ENCODE data around the gene NAT8L. TPM values are rescaled to one million over a fixed set of nuclear protein-coding genes. Genes with fewer than 3 reads are reported as not detected.
A peak's percentile ranks its signal among the peaks of the same experiment; 100 is the strongest.

Gene NAT8L
- total RNA-seq, 2 donors from 2014 or later, result 0.22 TPM; not detected in 1

DNA sequence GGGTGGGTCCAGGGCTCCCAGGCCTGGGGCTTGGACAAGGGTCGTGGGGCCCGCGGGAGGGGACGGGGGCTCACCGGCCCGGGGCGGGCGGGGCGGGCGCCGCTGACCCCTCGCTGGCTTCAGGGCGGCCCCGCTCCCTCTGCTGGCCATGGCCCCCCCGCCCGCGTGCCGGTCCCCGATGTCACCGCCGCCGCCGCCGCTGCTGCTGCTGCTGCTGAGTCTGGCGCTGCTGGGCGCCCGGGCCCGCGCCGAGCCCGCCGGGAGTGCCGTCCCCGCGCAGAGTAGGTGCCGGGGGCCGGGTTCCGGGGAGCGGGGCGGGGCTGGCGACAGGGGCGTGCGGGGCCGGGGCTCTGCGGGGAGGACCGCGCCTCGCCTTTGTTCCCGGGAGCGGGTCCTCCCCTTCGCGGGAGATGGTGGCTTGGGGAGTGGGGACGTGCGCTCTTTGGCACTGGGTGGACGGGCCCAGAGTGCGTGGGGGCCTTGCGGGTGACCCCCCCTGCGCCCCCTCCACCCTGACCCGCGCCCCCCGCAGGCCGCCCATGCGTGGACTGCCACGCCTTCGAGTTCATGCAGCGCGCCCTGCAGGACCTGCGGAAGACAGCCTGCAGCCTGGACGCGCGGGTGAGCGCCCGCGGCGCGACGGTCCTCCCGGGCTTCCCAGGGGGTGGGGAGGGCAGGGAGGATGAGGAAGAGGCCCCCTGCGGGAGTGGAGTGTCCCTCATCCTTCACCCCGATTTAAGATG is 16.8 kb upstream of the NAT8L start:
- Mint-ChIP-seq H3K36me3 (ENCODE audit: low read depth) (no peaks in the 10 kb centered on the region), H3K27me3 (peaks cover 11% of the 10 kb centered on the region), H3K27ac (no peak overlapping the region), H3K9me3 (no peaks in the 10 kb centered on the region), H3K4me1 (no peaks in the 10 kb centered on the region), H3K4me3 (peak overlapping the region; percentile 73)
- peak; percentile 62 for ATAC-seq (replicated peaks)

DNA sequence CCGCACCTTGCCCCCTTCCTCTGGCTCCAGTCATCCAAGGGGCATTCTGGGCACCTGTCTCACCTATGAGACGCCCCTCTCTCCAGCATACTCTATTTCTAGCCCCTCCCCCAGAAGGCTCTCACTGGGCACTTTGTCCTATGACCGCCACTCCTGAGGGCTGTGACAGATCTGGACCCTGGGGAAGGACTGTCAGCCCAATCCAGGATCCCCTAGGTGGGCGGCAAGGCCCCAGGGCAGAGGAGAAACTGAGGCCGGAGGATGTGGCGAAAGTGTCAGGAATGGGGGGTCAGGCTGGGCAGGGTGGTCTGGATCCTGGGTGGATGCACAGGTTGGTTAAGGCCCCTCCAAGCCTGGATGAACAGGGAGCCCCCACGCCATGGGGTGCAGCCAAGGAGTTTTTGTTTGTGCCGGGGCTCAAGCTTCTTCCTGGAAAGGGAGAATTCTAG is 16.2 kb upstream of the NAT8L start:
- no peaks in the 10 kb centered on the region for H3K9me3 Mint-ChIP-seq
- H3K36me3 Mint-ChIP-seq (ENCODE audit: low read depth), result no peaks in the 10 kb centered on the region
- H3K27me3 Mint-ChIP-seq, result peaks cover 11% of the 10 kb centered on the region
- peak overlapping the region; percentile 58 for H3K4me3 Mint-ChIP-seq
- no peak for ATAC-seq (replicated peaks)
- no peaks in the 10 kb centered on the region for H3K4me1 Mint-ChIP-seq
- H3K27ac Mint-ChIP-seq, result no peak overlapping the region

DNA sequence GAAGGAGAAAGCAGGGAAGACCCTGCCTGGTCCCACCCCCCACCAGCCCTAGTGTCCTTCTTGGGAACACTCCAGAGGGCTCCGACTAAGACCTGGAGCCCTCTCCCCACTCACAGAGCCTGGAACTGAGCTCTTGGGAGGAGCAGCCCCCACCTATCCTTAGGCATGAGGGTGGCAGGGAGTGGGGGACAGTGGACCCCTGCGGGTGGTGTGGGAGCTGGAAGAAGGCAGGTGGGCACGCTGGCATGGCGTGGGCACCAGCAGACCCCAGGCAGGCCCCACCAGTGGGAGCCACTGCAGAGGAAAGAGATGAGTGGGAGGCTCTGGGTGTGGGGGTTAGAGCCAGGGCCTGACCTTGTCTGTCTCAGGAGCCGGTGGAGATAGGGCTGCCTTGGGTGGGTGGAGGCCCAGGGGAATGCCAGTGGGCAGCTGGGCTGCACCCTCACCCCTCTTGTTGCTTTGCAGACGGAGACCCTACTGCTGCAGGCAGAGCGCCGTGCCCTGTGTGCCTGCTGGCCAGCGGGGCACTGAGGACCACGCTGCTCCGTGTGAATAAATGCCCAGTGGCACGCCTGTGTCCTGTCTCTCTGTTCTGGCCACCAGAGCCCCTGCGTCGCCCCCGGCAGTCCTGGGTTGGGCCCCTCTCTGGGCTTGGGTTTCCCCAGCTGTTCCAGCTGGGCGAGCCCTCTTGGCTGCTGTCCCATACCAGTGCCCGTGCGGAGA is 15.6 kb upstream of the NAT8L start:
- Mint-ChIP-seq H3K4me1 (no peaks in the 10 kb centered on the region), H3K27me3 (peaks cover 16% of the 10 kb centered on the region), H3K36me3 (ENCODE audit: low read depth) (no peaks in the 10 kb centered on the region), H3K9me3 (no peaks in the 10 kb centered on the region), H3K27ac (no peak overlapping the region), H3K4me3 (no peak overlapping the region)
- no peak for ATAC-seq (replicated peaks)

DNA sequence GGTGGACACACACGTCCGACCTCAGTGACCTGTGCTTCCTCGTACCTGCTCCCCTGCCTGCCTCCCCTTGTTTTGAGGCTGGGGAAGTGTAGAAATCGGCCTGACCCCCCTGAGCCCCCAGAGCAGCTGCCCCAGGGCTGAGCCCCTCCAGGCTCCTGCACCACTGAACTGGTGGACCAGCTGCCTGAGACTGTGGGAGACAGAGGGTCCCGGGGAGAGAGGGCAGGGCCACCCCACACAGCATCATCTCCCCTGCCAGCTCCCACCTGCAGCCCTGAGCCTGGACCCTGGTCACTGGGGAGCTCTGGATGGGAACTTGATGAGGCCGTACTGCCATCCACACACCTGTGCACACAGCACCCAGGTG is 15.0 kb upstream of the NAT8L start:
- Mint-ChIP-seq H3K9me3 (no peaks in the 10 kb centered on the region), H3K36me3 (ENCODE audit: low read depth) (no peaks in the 10 kb centered on the region), H3K4me1 (no peaks in the 10 kb centered on the region), H3K27me3 (peaks cover 12% of the 10 kb centered on the region), H3K27ac (no peak overlapping the region), H3K4me3 (no peak overlapping the region)
- ATAC-seq (replicated peaks), result no peak

DNA sequence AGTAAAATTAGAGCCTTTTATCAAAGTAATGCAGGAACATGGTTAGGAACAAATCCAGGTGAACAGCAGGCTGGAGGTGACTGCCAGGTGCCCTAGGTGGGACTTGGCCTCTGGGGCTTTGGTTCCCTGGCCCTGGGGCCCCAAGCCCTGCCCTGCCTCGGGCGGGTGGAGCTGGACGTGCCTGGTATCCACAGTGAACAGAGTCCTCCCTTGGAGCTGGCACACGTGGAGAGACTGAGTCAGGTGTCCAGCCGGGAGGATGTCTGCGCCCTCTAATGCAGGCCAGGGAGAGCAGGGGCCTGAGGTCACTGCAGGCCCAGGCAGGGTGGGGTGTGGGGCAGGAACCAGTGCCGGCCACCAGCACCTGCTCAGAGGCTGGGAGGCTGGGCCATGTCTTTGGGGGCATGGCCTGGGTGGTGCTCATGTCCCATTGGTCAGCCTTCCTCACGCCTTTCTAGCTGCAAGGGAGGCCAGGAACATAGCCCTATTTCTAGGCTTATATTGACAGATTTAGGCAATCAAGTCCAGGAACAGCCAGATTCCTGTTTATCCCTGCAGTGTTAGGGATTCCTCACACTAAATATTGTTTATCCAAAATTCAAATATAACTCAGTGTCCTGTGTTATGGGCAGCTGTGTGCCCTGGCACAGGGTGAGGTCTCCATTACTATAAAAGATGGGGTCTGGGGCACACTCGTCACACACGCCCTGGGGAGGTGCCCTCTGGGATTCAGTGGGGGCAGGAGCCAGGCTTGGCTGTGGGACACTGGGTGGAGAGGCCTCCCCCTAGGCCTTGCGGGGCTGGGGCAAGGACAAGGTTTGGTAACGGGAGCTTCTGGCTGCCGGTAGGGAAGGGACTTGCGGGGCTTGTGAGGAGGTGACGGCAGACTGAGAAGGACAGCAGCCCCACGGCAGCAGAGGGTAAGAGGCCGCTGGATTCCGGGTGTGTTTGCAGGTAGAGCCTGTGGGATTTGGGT is 14.3 kb upstream of the NAT8L start:
- Mint-ChIP-seq H3K9me3 (no peaks in the 10 kb centered on the region), H3K4me1 (no peaks in the 10 kb centered on the region), H3K27ac (no peak overlapping the region), H3K4me3 (no peak overlapping the region), H3K36me3 (ENCODE audit: low read depth) (no peaks in the 10 kb centered on the region), H3K27me3 (peaks cover 10% of the 10 kb centered on the region)
- ATAC-seq (replicated peaks), result no peak

DNA sequence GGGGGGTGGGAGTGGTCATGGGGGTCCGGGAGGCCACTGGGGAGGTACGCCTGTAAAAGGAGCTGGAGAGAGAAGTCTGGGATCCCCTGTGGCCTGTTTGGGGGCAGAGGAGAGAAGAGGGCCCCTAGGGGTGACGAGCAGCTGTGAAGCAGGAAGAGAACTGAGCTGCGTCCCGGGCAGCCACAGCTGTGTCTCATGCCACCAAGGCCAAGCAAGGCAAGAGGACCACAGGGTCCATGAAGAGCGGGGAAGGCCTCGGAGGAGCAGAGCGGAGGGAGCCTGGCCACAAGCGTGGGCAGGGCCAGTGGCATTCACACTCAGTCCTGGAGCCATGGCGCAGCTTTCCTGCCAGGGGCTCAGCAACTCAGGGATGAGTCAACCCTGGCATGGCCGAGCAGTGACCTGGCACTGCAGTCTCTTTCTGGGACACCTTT is 13.6 kb upstream of the NAT8L start:
- Mint-ChIP-seq H3K36me3 (ENCODE audit: low read depth) (no peaks in the 10 kb centered on the region), H3K9me3 (no peaks in the 10 kb centered on the region), H3K4me3 (no peak overlapping the region), H3K4me1 (no peaks in the 10 kb centered on the region), H3K27ac (no peak overlapping the region), H3K27me3 (peaks cover 5% of the 10 kb centered on the region)
- no peak for ATAC-seq (replicated peaks)

DNA sequence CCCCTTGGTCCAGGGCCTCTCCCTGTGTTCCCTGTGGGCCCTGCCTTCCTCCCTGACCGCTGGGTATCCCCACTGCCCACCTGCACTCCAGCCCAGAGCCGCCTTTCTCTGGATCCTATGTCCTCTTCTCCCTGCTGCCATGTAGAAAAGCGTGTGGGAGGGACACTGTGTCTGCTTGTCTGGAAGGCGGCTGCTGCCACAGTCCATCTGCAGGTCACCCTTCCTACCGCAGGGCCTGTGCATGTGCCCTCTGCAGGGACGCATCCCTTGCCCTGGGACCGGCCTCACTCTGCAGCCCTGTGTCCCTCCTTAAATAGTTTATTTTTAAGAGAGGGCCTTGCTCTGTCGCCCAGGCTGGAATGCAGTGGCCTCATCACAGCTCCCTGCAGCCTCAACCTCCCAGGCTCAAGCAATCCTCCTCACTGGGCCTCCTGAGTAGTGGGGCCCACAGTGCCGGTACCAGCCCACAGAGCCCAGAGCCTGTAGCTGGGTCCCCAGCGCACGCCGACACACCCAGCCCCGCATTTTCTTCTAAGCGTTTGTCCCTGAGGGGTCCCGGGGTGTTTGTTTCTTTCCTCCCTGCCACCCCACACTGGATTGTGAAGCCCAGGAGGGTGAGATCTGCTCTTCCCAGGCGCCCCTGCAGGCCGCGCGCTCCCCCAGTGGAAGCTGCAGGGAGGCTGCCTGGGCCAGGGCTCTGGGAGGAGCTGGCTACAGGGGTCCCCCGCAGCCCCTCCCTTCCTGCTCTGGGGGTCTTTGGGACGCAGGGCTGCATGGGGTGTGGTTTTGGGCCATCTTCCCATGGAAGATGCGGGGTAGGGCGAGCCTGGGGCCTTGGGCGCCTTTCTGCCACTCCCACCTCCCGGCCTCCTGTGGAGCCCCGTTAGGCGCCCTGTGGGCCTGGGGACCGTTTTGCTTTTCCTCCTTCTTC is 12.8 kb upstream of the NAT8L start:
- Mint-ChIP-seq H3K4me1 (no peaks in the 10 kb centered on the region), H3K27ac (no peak overlapping the region)

DNA sequence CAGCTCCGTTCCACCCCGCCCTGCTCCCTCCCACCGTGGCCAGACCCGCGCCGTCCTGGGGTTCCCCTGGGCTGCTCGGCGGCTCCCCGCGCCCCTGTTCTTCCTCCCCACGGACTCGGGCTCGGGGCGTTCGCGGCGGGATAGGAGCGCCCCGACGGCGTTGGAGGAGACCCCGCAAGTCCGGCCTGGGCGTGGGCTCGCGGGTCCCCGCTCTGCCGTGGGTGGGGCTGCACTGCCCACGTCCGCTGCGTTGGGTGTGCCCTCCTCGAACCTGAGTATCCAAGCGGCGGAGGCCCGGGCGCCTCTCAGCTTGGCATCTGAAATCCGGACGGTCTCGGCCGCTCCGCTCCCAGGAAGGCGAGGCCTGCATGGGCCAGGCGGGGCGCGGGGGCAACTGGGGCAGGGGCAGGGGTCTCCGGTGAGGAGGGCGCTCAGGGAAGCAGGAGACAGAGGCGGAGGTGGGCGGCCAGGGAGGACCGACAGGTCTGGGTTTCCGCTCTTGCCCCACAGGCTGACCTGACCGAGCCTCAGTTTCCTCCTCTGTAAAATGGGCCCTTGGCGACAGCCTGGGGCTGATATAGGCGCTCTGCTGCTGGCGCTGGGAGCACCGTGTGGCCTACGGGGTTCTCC is 12.0 kb upstream of the NAT8L start:
- H3K27ac Mint-ChIP-seq, result no peak overlapping the region
- no peak overlapping the region for H3K4me3 Mint-ChIP-seq
- no peaks in the 10 kb centered on the region for H3K4me1 Mint-ChIP-seq
- no peaks in the 10 kb centered on the region for H3K9me3 Mint-ChIP-seq
- H3K27me3 Mint-ChIP-seq, result peaks cover 5% of the 10 kb centered on the region
- no peak for ATAC-seq (replicated peaks)
- H3K36me3 Mint-ChIP-seq (ENCODE audit: low read depth), result no peaks in the 10 kb centered on the region

More for the DNA sequence above, 12.8 kb upstream of the NAT8L start:
- no peaks in the 10 kb centered on the region for H3K9me3 Mint-ChIP-seq
- H3K27me3 Mint-ChIP-seq, result peaks cover 5% of the 10 kb centered on the region
- no peak for ATAC-seq (replicated peaks)
- H3K36me3 Mint-ChIP-seq (ENCODE audit: low read depth), result no peaks in the 10 kb centered on the region
- H3K4me3 Mint-ChIP-seq, result no peak overlapping the region

DNA sequence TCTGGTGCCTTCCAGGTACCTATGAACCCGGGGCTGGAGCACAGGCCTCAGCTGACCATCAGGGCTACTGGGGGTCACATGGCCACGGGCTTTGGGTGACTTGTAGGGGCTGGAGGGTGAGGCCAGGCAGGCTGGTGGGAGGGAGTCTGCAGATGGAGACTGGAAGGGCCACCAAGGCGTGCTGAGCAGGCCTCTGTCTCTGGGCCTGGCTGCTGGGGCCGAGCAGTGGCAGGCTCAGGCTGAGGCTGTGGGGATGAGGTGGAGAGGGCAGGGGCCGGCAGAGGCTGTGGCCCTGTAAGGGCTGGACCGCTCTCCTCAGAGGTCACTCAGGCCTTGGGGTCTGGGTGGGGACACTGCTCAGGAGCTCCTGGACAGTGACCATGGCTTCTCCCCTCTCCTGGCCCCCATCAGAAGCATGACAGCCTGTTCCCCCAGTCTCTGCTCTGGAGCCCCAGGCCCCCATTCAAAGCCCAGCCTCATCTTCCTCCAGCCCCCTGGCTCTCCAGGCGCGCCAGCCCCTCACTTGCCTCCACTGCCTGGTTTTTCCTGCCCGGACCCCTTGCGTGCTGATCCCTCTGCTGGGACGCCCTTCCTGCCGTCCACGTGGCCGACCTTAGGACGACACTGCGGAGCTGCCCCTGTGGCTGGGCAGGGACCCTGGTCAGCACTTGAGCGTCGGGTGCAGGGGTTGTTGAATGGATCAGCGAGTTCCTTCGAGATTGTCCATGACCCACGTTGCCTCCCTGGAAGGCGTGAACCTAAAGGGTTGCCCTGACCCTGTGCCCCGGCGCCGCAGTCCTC is 11.1 kb upstream of the NAT8L start:
- H3K4me3 Mint-ChIP-seq, result no peak overlapping the region
- ATAC-seq (replicated peaks), result no peak

DNA sequence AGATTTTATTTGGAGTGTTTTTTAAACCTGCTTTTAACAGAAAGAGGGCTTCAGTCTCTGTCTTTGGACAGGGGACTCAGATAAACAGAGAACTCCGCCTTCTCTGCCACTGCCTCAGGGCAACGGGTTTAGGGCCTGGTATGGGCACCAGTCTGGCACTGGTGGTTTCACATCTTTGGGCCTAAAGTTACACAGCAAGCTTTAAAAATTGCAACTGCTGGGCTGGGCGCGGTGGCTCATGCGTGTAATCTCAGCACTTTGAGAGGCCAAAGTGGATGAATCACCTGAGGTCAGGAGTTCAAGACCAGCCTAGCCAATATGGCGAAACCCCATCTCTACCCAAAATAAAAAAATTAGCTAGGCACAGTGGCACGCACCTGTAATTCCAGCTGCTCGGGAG is 10.3 kb upstream of the NAT8L start:
- Mint-ChIP-seq H3K4me3 (no peak overlapping the region), H3K27me3 (peaks cover 5% of the 10 kb centered on the region), H3K36me3 (ENCODE audit: low read depth) (no peaks in the 10 kb centered on the region), H3K9me3 (no peaks in the 10 kb centered on the region), H3K4me1 (no peaks in the 10 kb centered on the region), H3K27ac (no peak overlapping the region)
- no peak for ATAC-seq (replicated peaks)

More for the DNA sequence above, 11.1 kb upstream of the NAT8L start:
- Mint-ChIP-seq H3K4me1 (no peaks in the 10 kb centered on the region), H3K9me3 (no peaks in the 10 kb centered on the region), H3K27ac (no peak overlapping the region), H3K27me3 (peaks cover 5% of the 10 kb centered on the region), H3K36me3 (ENCODE audit: low read depth) (no peaks in the 10 kb centered on the region)

DNA sequence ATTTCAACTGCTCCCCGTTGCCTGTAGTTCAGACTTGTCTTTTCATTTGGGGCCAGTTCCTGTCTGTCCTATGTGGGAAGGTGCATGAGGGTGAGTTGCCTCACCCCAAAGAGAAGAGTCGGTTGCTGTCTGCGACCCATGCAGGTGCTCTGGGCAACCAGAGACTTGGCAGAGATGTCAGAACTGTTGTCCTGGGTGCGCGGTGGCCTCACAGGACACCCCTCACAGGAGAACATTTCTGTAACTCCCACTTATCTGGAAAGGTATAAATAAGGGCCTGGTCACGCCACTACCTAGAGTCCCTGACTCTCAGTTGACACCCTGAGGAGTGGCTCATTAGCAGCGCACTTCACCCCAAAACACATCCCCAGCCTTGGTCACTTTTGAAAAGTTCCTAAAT is 9.7 kb upstream of the NAT8L start:
- Mint-ChIP-seq H3K4me1 (no peaks in the 10 kb centered on the region), H3K9me3 (no peaks in the 10 kb centered on the region), H3K27ac (no peak overlapping the region), H3K27me3 (peaks cover 10% of the 10 kb centered on the region), H3K36me3 (ENCODE audit: low read depth) (no peaks in the 10 kb centered on the region), H3K4me3 (no peak overlapping the region)
- no peak for ATAC-seq (replicated peaks)

DNA sequence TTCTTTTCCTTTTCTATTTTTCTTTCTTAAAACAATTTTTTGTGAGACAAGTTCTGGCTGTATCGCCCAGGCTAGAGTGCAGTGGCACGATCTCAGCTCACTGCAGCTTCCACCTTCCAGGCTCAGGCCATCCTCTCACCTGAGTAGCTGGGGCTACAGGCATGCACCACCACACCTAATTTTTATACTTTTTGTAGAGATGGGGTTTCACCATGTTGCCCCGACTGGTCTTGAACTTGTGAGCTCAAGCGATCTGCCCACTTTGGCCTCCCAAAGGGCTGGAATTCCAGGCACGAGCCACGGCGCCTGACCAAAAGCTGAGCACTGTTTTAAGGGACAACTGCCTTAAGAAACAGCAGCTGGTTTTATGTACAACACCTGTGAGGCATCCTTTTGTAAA is 9.3 kb upstream of the NAT8L start:
- no peak for ATAC-seq (replicated peaks)
- H3K9me3 Mint-ChIP-seq, result no peaks in the 10 kb centered on the region
- peaks cover 10% of the 10 kb centered on the region for H3K27me3 Mint-ChIP-seq
- H3K4me3 Mint-ChIP-seq, result no peak overlapping the region
- H3K4me1 Mint-ChIP-seq, result no peaks in the 10 kb centered on the region
- no peaks in the 10 kb centered on the region for H3K36me3 Mint-ChIP-seq (ENCODE audit: low read depth)
- H3K27ac Mint-ChIP-seq, result no peak overlapping the region

DNA sequence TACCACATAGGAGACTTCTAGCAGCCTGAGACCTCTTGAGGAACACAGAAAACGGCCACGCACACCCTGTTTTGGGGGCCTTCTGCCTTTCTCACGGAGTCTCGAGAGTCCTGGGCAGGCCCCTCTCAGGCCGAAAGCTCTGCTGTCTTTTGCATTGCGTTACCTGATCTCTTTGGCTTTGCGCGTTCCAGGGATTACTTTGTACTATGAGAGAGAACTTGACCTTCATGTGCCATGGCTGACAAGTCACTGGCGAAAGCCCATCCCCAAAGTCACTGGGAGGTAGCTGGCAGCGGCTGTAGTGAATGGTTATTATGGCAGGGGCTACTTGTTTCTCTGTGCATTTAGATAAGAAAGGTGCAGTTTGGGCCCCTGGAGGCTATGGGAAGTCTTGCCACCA is 8.0 kb upstream of the NAT8L start:
- Mint-ChIP-seq H3K27me3 (peaks cover 17% of the 10 kb centered on the region), H3K4me3 (no peak overlapping the region), H3K4me1 (no peaks in the 10 kb centered on the region), H3K36me3 (ENCODE audit: low read depth) (no peaks in the 10 kb centered on the region), H3K9me3 (no peaks in the 10 kb centered on the region), H3K27ac (no peak overlapping the region)
- ATAC-seq (replicated peaks), result no peak

Measured in activated T-helper 17 cell treated with anti-CD3 and anti-CD28 coated beads, Interleukin-2, amount 50 U/mL, for 72 hours (primary cell).